Measurements from ENCODE around the gene C22orf23. TPM values are rescaled to one million over a fixed set of nuclear protein-coding genes. Genes with fewer than 3 reads are reported as not detected.
A peak's percentile ranks its signal among the peaks of the same experiment; 100 is the strongest.

Gene C22orf23
- total RNA-seq, 1 donor from 2014 or later, result not detected

DNA sequence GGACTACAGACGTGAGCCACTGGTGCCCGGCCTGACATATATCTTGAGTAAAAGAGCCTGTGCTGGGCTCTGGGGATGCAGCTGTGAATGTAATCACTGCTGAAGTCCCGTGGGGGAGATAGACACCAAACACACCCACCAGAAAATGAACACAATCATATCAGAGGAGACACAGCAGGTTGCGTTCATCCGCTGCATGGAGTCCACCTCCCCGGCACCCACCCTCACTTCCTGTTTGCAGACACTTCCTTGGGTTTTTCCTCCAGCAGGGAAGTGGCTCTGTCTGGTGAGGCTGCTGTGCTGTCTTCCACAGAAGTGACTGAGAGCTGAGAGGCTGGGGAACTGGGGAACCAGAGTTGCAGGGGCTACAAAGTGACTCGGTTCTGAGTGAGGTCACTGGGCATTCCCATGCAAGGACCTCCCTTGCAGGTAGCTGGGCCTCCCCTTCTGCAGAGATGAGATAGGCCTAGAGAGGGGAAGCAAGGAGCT is 40.1 kb downstream of the C22orf23 start:
- Mint-ChIP-seq H3K27me3 (ENCODE audit: low read depth) (no peaks in the 10 kb centered on the region), H3K4me1 (ENCODE audit: low read depth) (peaks cover 32% of the 10 kb centered on the region), H3K4me3 (ENCODE audit: unreplicated experiment) (no peak overlapping the region), H3K9me3 (ENCODE audit: low read depth) (no peaks in the 10 kb centered on the region), H3K36me3 (ENCODE audit: low read depth) (peaks cover 19% of the 10 kb centered on the region), H3K27ac (ENCODE audit: unreplicated experiment) (no peak overlapping the region)
- TF ChIP-seq, protein P1, sequence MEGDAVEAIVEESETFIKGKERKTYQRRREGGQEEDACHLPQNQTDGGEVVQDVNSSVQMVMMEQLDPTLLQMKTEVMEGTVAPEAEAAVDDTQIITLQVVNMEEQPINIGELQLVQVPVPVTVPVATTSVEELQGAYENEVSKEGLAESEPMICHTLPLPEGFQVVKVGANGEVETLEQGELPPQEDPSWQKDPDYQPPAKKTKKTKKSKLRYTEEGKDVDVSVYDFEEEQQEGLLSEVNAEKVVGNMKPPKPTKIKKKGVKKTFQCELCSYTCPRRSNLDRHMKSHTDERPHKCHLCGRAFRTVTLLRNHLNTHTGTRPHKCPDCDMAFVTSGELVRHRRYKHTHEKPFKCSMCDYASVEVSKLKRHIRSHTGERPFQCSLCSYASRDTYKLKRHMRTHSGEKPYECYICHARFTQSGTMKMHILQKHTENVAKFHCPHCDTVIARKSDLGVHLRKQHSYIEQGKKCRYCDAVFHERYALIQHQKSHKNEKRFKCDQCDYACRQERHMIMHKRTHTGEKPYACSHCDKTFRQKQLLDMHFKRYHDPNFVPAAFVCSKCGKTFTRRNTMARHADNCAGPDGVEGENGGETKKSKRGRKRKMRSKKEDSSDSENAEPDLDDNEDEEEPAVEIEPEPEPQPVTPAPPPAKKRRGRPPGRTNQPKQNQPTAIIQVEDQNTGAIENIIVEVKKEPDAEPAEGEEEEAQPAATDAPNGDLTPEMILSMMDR (IDR thresholded peaks at IDR 0.05), result no peak
- DNase-seq (ENCODE audit: low spot score), result no peak

DNA sequence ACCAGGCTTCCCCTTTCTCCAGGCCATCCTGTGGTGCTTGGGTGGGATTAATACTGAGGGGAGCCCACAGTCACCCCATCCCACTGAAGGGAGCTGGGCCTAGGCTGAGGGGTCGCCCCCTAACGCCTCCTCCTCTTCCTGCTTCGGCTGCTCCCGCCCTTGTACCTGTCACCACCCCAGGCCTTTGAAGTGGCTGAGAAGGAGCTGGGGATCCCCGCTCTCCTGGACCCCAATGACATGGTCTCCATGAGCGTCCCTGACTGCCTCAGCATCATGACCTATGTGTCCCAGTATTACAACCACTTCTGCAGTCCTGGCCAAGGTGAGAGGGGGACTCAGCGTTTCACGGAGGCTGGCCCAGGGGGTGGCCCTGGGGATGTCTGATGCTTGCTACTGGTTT is 41.2 kb downstream of the C22orf23 start:
- no peaks in the 10 kb centered on the region for H3K9me3 Mint-ChIP-seq (ENCODE audit: low read depth)
- H3K27ac Mint-ChIP-seq (ENCODE audit: unreplicated experiment), result no peak overlapping the region
- DNase-seq (ENCODE audit: low spot score), result no peak
- H3K4me3 Mint-ChIP-seq (ENCODE audit: unreplicated experiment), result no peak overlapping the region
- peaks cover 42% of the 10 kb centered on the region for H3K4me1 Mint-ChIP-seq (ENCODE audit: low read depth)
- TF ChIP-seq, protein P1 (IDR thresholded peaks at IDR 0.05), result no peak
- peaks cover 14% of the 10 kb centered on the region for H3K36me3 Mint-ChIP-seq (ENCODE audit: low read depth)
- H3K27me3 Mint-ChIP-seq (ENCODE audit: low read depth), result no peaks in the 10 kb centered on the region

DNA sequence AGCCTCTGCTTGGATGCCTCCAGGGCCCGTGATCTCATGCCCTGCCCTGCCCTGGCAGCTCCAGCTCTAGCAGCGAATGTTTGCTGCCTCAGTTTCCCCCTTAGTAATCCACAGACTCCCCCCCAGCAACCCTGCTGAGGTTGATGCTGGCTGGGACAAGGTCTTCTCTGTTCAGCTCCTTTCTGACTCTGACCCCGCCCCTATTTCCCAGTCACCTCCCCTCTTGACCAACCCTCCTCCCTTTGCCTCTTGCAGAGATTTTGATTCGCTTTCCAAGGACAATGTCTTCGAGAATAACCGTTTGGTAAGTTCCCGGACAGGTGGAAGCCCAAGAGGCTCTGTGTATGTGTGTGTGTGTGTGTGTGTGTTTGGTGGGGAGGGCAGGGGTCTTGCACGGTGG is 41.7 kb downstream of the C22orf23 start:
- DNase-seq (ENCODE audit: low spot score), result no peak
- Mint-ChIP-seq H3K4me1 (ENCODE audit: low read depth) (peaks cover 45% of the 10 kb centered on the region), H3K9me3 (ENCODE audit: low read depth) (no peaks in the 10 kb centered on the region), H3K27me3 (ENCODE audit: low read depth) (no peaks in the 10 kb centered on the region), H3K27ac (ENCODE audit: unreplicated experiment) (peak overlapping the region; percentile 91), H3K36me3 (ENCODE audit: low read depth) (peaks cover 14% of the 10 kb centered on the region), H3K4me3 (ENCODE audit: unreplicated experiment) (no peak overlapping the region)
- TF ChIP-seq, protein P1 (IDR thresholded peaks at IDR 0.05), result no peak

DNA sequence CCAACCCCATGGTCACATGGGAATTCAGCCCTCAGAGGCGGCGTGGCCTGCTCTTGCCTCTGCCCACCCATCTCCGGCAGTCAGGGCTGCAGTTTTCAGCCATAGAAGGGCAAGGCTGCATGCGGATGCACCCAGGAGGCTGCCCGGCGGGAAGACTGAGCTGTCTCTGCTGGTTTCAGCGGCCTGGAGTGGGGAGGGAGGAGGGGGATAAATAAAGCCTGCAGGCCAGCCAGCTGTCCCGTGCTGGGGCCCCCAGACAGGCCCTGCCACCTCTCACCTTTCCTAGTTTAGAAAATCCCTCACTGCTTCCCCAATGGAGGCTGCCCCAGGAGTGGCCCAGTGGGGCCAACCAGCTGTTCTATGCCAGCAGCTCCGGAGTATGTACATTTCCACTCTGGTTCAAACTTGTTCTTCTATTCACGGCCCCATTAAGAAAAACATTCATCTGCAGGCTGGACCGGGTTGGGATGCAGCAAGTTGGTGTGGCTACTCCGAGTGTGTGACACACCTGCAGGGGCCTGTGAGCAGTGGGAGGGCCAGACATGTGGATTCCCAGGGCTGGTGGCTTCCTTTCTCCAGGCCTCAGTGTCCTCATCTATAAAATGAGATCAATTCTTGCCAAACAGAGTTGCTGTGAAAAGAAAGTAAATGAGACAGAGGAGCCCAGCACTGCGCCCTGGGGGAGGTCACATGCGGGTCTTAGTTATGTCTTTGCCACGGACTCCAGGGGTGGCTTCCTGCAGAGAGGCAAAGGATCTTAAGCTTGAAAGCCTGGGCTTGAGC is 42.3 kb downstream of the C22orf23 start:
- Mint-ChIP-seq H3K27me3 (ENCODE audit: low read depth) (no peaks in the 10 kb centered on the region), H3K4me3 (ENCODE audit: unreplicated experiment) (peak overlapping the region; percentile 47), H3K9me3 (ENCODE audit: low read depth) (no peaks in the 10 kb centered on the region), H3K27ac (ENCODE audit: unreplicated experiment) (peak overlapping the region; percentile 91), H3K36me3 (ENCODE audit: low read depth) (peaks cover 10% of the 10 kb centered on the region), H3K4me1 (ENCODE audit: low read depth) (peaks cover 45% of the 10 kb centered on the region)
- TF ChIP-seq, protein P1 (IDR thresholded peaks at IDR 0.05), result no peak
- no peak for DNase-seq (ENCODE audit: low spot score)

DNA sequence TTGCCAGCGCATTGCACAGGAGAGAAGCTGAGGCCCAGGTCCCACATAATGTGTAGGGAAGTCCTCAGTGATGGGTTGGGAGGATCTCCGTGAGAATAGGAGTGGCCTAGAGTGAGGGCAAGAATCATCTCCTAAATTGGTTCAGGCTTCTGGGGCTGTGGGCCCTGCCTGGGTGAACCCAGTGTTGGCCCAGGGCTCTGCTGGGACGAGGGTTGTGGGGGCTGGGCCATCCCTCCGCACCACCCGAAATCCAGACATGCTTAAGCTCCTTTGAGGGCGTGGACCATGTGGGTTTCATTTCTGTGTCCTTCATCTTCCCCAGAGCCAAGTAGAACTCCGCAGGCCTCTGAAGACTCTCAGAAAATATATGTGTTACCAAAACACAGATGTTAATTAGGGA is 43.6 kb downstream of the C22orf23 start:
- DNase-seq (ENCODE audit: low spot score), result no peak
- peak overlapping the region; percentile 67 for H3K27ac Mint-ChIP-seq (ENCODE audit: unreplicated experiment)
- H3K36me3 Mint-ChIP-seq (ENCODE audit: low read depth), result peaks cover 10% of the 10 kb centered on the region
- peak overlapping the region; percentile 25 for H3K4me3 Mint-ChIP-seq (ENCODE audit: unreplicated experiment)
- no peaks in the 10 kb centered on the region for H3K9me3 Mint-ChIP-seq (ENCODE audit: low read depth)
- no peaks in the 10 kb centered on the region for H3K27me3 Mint-ChIP-seq (ENCODE audit: low read depth)
- TF ChIP-seq, protein P1 (IDR thresholded peaks at IDR 0.05), result no peak
- peaks cover 54% of the 10 kb centered on the region for H3K4me1 Mint-ChIP-seq (ENCODE audit: low read depth)
